ENCODE results near the gene NUDCD3.

Gene NUDCD3

DNA sequence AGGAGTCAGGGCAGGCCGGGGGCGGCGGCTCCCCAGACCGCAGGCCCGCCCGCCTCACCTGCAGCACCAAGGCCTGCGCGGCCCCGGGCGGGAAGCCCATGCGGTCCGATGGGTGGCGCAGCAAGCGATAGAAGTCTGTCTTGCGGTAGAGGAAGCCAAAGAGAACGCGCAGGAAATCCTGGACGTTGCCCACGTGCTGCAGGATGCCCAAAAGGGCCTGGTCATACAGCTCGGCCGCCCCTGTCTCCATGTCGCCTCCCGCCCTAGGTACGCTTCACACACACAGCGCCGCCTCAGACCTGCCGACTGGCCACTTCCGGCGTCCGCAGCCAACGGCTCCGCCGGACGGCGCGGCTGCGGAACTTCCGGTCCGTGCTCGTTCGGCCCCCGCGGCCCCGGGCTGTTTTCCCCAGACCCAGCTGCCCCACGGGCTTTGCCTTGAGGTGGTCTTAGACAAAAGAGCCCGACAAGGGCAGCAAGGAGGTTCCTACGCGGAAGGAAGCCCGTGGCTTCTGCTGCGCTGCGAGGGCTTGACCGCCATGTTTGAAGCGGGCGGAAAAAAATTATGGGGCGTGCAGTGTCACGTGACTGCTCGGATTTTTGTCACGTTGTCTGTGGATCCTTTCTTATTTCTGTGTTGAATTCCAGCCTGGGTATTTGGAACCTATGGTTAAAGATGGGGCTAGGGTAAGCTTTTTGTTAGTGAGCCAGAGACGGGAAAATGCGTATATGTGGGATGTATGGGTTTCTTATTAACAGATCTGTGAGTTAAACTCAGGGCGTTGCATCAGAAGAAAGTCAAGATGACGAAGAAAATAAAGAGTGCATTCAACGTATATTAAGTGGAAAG lies at the start of gene NUDCD3:
Gene NUDCD3, minus strand, starts transcription at position 308 of the 850 bp plus-strand sequence. Its CDS starts 58 bp downstream, at position 250.
- peak; percentile 27 for TF ChIP-seq CTCF (conservative IDR thresholded peaks at IDR 0.05; ENCODE audit: low read length)
- H3K4me3 ChIP-seq (ENCODE audit: low read length): peak within 1 kb of the TSS; percentile 97
- peak; percentile 76 for DNase-seq (ENCODE audit: low read depth)

DNA sequence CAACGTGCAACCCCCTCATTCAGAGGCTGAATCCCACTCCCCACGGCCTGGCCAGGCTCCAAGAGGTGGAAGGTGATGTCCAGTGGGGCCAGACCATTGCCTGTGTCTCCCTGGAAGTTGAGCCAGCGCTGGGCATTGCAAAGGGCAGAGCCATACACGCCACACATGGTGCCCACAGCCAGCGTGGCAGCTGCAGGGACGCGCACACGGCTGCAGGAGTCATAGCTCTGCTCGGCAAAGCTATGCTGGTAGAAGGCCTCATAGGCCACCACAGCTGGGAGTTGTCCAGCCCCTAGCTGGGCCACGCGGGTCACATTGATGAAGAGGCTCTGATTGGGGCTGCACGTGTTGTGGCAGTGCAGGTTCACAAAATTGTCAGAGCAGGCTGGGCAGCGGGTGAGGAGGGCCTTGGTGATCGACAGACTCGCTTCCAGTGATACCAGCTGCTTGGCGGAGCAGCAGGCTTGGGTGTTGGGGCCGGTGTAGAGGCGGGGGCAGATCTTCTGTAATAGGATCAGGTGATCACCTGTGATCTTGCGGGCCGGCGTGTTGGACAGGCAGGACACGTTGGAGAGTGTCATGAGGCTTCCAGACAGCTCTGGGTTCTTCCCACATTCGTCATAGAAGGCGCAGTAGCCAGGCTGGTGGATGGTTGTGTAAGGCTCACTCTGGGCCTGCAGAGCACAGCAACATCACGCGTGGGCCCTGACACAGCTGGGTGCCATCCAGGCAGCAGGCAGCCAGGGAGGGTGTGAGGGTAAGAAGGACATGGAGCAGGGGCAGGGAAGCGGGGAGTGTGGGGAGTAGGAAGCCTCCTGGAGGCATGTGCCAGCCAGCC lies 49.4 kb upstream of the NUDCD3 start:
- no peak for DNase-seq (ENCODE audit: low read depth)
- no peak for TF ChIP-seq CTCF (conservative IDR thresholded peaks at IDR 0.05; ENCODE audit: low read length)
- H3K4me3 ChIP-seq (ENCODE audit: low read length): no peak overlapping the region

GRCh38 chr7:44538798-44539668 lies 48.6 kb upstream of the NUDCD3 start:
- DNase-seq (ENCODE audit: low read depth): no peak
- no peak overlapping the region for H3K4me3 ChIP-seq (ENCODE audit: low read length)
- no peak for TF ChIP-seq CTCF (conservative IDR thresholded peaks at IDR 0.05; ENCODE audit: low read length)

- DNase-seq (ENCODE audit: low read depth): no peak
- no peak for TF ChIP-seq CTCF (conservative IDR thresholded peaks at IDR 0.05; ENCODE audit: low read length)
Observed at GRCh38 chr7:44538093-44538797, 47.8 kb upstream of the NUDCD3 start.

DNA sequence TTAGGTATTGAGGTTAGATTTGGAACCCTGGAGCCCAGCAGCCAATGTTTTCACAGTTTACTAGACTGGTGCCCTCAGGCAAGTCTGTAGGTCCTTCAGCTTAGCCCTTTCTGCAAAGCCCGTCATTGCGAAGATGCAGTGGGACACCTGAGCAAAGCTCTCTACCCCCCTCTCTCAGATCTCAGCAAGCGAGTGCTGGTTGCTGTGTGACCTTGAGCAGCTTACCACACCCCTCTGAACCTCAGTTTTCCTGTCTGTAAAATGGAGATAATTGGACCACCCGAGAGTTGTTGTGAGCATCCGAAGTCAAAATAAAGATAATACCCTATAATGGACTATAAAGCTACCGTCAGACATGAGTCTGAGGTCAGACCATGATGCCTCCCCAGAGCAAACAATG lies 47.0 kb upstream of the NUDCD3 start:
- no peak for DNase-seq (ENCODE audit: low read depth)
- no peak overlapping the region for H3K4me3 ChIP-seq (ENCODE audit: low read length)
- TF ChIP-seq CTCF (conservative IDR thresholded peaks at IDR 0.05; ENCODE audit: low read length): no peak

More at GRCh38 chr7:44538093-44538797, 47.8 kb upstream of the NUDCD3 start:
- H3K4me3 ChIP-seq (ENCODE audit: low read length): no peak overlapping the region

DNA sequence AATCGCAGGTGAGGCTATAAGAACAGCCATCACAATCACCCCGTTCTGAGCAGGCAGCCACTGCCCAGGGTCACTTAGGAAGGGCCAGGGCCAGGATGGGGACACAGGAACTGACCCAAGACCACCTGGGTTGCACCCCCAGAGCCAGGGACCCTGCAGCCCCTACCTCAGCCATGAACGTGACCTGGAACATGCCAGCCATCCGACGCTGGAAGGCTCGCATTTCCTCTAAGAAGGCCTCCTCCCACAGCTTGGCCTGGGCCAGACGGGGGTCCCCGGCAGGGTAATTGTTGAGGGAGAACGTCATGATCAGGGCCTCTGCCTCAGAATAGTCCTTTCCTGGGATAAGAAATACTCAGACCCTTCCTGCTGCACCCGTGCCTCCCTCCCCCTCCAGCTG lies 45.6 kb upstream of the NUDCD3 start:
- H3K4me3 ChIP-seq (ENCODE audit: low read length): no peak overlapping the region
- DNase-seq (ENCODE audit: low read depth): no peak
- no peak for TF ChIP-seq CTCF (conservative IDR thresholded peaks at IDR 0.05; ENCODE audit: low read length)

Data from AG10803 (cell line).